H1 (cell line): Measurements from ENCODE around the gene SCO2. TPM values are rescaled to one million over a fixed set of nuclear protein-coding genes. Genes with fewer than 3 reads are reported as not detected.

Experiments used
- CTCF ChIA-PET: fragments of 300-600 bp; sonication (Branson Sonifier 250); formaldehyde crosslinking; loops from one replicate; lab custom pipeline; 2021; ENCODE audit not compliant: partially characterized antibody; lab: Charles Lee
- POLR2A ChIA-PET: fragments of 300-600 bp; sonication (Branson Sonifier 250); formaldehyde crosslinking; loops from one replicate; lab custom pipeline; 2021; ENCODE audit warnings: inconsistent platforms; ENCODE audit not compliant: partially characterized antibody; lab: Charles Lee
- DNase-seq, 2 experiments: peaks; one replicate each; pipeline versions ENCODE4 v3.0.0 to v3.0.0-alpha.2; 2010 to 2022; ENCODE audit warnings: low spot score in 2 of 2, low read depth in 1 of 2, mixed read lengths in 1 of 2
- FAIRE-seq: peaks from 2 replicates; lab custom pipeline; 2011; peaks lifted over from hg19 to GRCh38; lab: Jason Lieb, UNC
- H2AFZ ChIP-seq: 2 replicates; pipeline ENCODE4 v1.8.1; 2012; ENCODE audit warnings: low read length, inconsistent platforms
- H2AK5ac ChIP-seq: 2 replicates; pipeline ENCODE4 v1.6.1; 2013; ENCODE audit warnings: low read depth, low read length
- H2BK120ac ChIP-seq: replicated peaks from 2 replicates; pipeline ENCODE3; 2013; ENCODE audit warnings: low read depth, low read length, inconsistent platforms
- H2BK12ac ChIP-seq: 2 replicates; pipeline ENCODE4 v1.6.1; 2013; ENCODE audit warnings: low read depth, low read length
- H2BK15ac ChIP-seq: 2 replicates; pipeline ENCODE4 v1.6.1; 2013; ENCODE audit warnings: low read length
- H2BK20ac ChIP-seq: 2 replicates; pipeline ENCODE4 v1.6.1; 2013; ENCODE audit warnings: low read length
- H2BK5ac ChIP-seq: 2 replicates; pipeline ENCODE4 v1.6.1; 2013; ENCODE audit warnings: low read depth, low read length
- H3K14ac ChIP-seq: 2 replicates; pipeline ENCODE4 v1.6.1; 2013; ENCODE audit warnings: inconsistent platforms; ENCODE audit not compliant: insufficient read length
- H3K18ac ChIP-seq: 2 replicates; pipeline ENCODE4 v1.6.1; 2013; ENCODE audit warnings: low read length; ENCODE audit errors: extremely low read depth
- H3K23ac ChIP-seq: 2 replicates; pipeline ENCODE4 v1.6.1; 2013; ENCODE audit warnings: inconsistent platforms; ENCODE audit not compliant: insufficient read length
- H3K23me2 ChIP-seq: 2 replicates; pipeline ENCODE4 v1.6.1; 2013; ENCODE audit warnings: low read depth, low read length
- H3K27ac ChIP-seq: 2 replicates; pipeline ENCODE4 v1.6.1; 2011; ENCODE audit warnings: low read depth, low read length, inconsistent platforms
- H3K27me3 ChIP-seq, 4 experiments: replicated peaks in 1 of 4; 1 replicate in 1 of 4; 2 replicates in 3 of 4; pipeline versions ENCODE4 v1.6.1 to v1.8.1; 2011 to 2013; ENCODE audit warnings: low read length in 3 of 4, mild to moderate bottlenecking in 3 of 4, inconsistent platforms in 2 of 4, mixed read lengths in 2 of 4, moderate library complexity in 1 of 4; ENCODE audit not compliant: control insufficient read depth in 3 of 4, insufficient read depth in 3 of 4; ENCODE audit errors: extremely low read depth in 1 of 4
- H3K36me3 ChIP-seq, 4 experiments: 2 replicates each; pipeline versions ENCODE4 v1.6.1 to v1.8.1; 2011 to 2013; ENCODE audit warnings: mild to moderate bottlenecking in 4 of 4, low read length in 3 of 4, moderate library complexity in 2 of 4, control low read depth in 1 of 4, inconsistent platforms in 1 of 4; ENCODE audit not compliant: insufficient read depth in 4 of 4, control insufficient read depth in 2 of 4
- H3K4ac ChIP-seq: replicated peaks from 2 replicates; pipeline ENCODE3; 2013; ENCODE audit warnings: low read length, low read depth, mixed read lengths, inconsistent platforms; ENCODE audit not compliant: insufficient read length
- H3K4me1 ChIP-seq, 4 experiments: replicated peaks in 1 of 4; 1 replicate in 1 of 4; 2 replicates in 3 of 4; pipeline versions ENCODE4 v1.6.1 to v1.8.1; 2011 to 2013; ENCODE audit warnings: low read length in 3 of 4, inconsistent platforms in 2 of 4, mixed read lengths in 1 of 4; ENCODE audit not compliant: insufficient read depth in 4 of 4, control insufficient read depth in 3 of 4
- H3K4me2 ChIP-seq, 2 experiments: 2 replicates each; pipeline versions ENCODE4 v1.6.1 to v1.8.1; 2011 to 2013; ENCODE audit warnings: low read depth in 2 of 2, low read length in 2 of 2, control low read depth in 1 of 2, inconsistent platforms in 1 of 2, mild to moderate bottlenecking in 1 of 2; ENCODE audit not compliant: insufficient read depth in 1 of 2
- H3K4me3 ChIP-seq, 4 experiments: fragments of 200-600, 300-600 bp in 1 of 4; sonication (generic), shearing (Covaris generic), sonication (Bioruptor Twin) in 1 of 4; 2 replicates each; pipeline versions ENCODE4 v1.5.1 to v1.8.1; 2011 to 2016; ENCODE audit warnings: low read length in 4 of 4, low read depth in 3 of 4, control low read depth in 2 of 4, inconsistent platforms in 2 of 4, mild to moderate bottlenecking in 2 of 4, mixed read lengths in 1 of 4, moderate library complexity in 1 of 4; ENCODE audit not compliant: insufficient read depth in 2 of 4; ENCODE audit errors: extremely low read depth in 1 of 4
- H3K56ac ChIP-seq: replicated peaks from 2 replicates; pipeline ENCODE3; 2013; ENCODE audit warnings: low read depth, mild to moderate bottlenecking, mixed read lengths, low read length, inconsistent platforms; ENCODE audit not compliant: insufficient read length
- H3K79me1 ChIP-seq: 2 replicates; pipeline ENCODE4 v1.6.1; 2013; ENCODE audit warnings: low read depth, low read length, control low read depth
- H3K79me2 ChIP-seq, 2 experiments: 2 replicates each; pipeline versions ENCODE4 v1.6.1 to v1.8.1; 2012 to 2013; ENCODE audit warnings: low read length in 2 of 2, mild to moderate bottlenecking in 2 of 2, inconsistent platforms in 1 of 2; ENCODE audit not compliant: insufficient read depth in 2 of 2, control insufficient read depth in 1 of 2
- H3K9ac ChIP-seq, 4 experiments: replicated peaks in 1 of 4; 1 replicate in 1 of 4; 2 replicates in 3 of 4; pipeline versions ENCODE4 v1.6.1 to v1.8.1; 2011 to 2013; ENCODE audit warnings: low read depth in 3 of 4, low read length in 3 of 4, control low read depth in 2 of 4, mild to moderate bottlenecking in 2 of 4, moderate library complexity in 2 of 4, inconsistent platforms in 1 of 4; ENCODE audit errors: extremely low read depth in 1 of 4
- H3K9me3 ChIP-seq, 2 experiments: 2 replicates each; pipeline versions ENCODE4 v1.6.1 to v1.8.1; 2012 to 2013; ENCODE audit warnings: mild to moderate bottlenecking in 2 of 2, moderate library complexity in 2 of 2, control low read depth in 1 of 2, inconsistent platforms in 1 of 2, low read depth in 1 of 2, low read length in 1 of 2, mixed read lengths in 1 of 2; ENCODE audit not compliant: insufficient read depth in 2 of 2
- H4K20me1 ChIP-seq, 2 experiments: replicated peaks in 1 of 2; 2 replicates each; pipeline versions ENCODE3 to v1.8.1; 2011 to 2013; ENCODE audit warnings: inconsistent platforms in 2 of 2, low read length in 2 of 2, mild to moderate bottlenecking in 1 of 2; ENCODE audit not compliant: insufficient read depth in 2 of 2, control insufficient read depth in 1 of 2
- H4K5ac ChIP-seq: 2 replicates; pipeline ENCODE4 v1.6.1; 2013; ENCODE audit warnings: low read length, low read depth, mixed read lengths, inconsistent platforms; ENCODE audit not compliant: insufficient read length
- H4K8ac ChIP-seq: 2 replicates; pipeline ENCODE4 v1.8.0; 2013; ENCODE audit warnings: mild to moderate bottlenecking, moderate library complexity, low read length, inconsistent platforms; ENCODE audit not compliant: insufficient read depth; ENCODE audit errors: extremely low read depth
- H4K91ac ChIP-seq: replicated peaks from 2 replicates; pipeline ENCODE3; 2013; ENCODE audit warnings: low read length, mixed read lengths, inconsistent platforms; ENCODE audit not compliant: insufficient read length
- BACH1 ChIP-seq: IDR thresholded peaks from 2 replicates; pipeline ENCODE4 v1.6.1; 2012; ENCODE audit warnings: low read length, improper control_type of control experiment
- BCL11A ChIP-seq, 2 experiments: IDR thresholded peaks; one replicate each; pipeline ENCODE4 v1.6.1; 2011; ENCODE audit warnings: low read depth in 2 of 2, low read length in 2 of 2, mild to moderate bottlenecking in 2 of 2
- CEBPB ChIP-seq: IDR thresholded peaks from 2 replicates; pipeline ENCODE4 v1.6.1; 2012; ENCODE audit warnings: low read depth, low read length
- CHD1 ChIP-seq: IDR thresholded peaks from 2 replicates; pipeline ENCODE4 v1.6.1; 2012; ENCODE audit warnings: low read depth, low read length, improper control_type of control experiment
- CTBP2 ChIP-seq: IDR thresholded peaks from 2 replicates; pipeline ENCODE4 v1.7.0; 2011; ENCODE audit warnings: borderline replicate concordance, mild to moderate bottlenecking, moderate library complexity, mixed read lengths, low read length; ENCODE audit not compliant: insufficient read depth, insufficient read length
- EGR1 ChIP-seq: IDR thresholded peaks from 2 replicates; pipeline ENCODE4 v1.6.1; 2011; ENCODE audit warnings: low read depth, low read length, borderline replicate concordance
- JUN ChIP-seq: IDR thresholded peaks from 2 replicates; pipeline ENCODE4 v1.6.1; 2011; ENCODE audit warnings: low read depth, mild to moderate bottlenecking, improper control_type of control experiment, low read length
- KDM5A ChIP-seq: fragments of 200-600 bp; IDR thresholded peaks from 2 replicates; pipeline ENCODE4 v1.7.1; 2012; ENCODE audit warnings: mild to moderate bottlenecking, low read length, inconsistent platforms, mixed read lengths
- MAFK ChIP-seq: IDR thresholded peaks from 2 replicates; pipeline ENCODE4 v1.6.1; 2012; ENCODE audit warnings: low read depth, mild to moderate bottlenecking, improper control_type of control experiment, low read length
- SRF ChIP-seq: IDR thresholded peaks from 2 replicates; pipeline ENCODE4 v1.6.1; 2011; ENCODE audit warnings: mild to moderate bottlenecking, low read depth, low read length, moderate library complexity
- TAF7 ChIP-seq: optimal IDR thresholded peaks from 2 replicates; pipeline ENCODE3; 2011; ENCODE audit warnings: low read depth, mild to moderate bottlenecking, inconsistent platforms, low read length, moderate library complexity, borderline replicate concordance
- WGBS, 2 experiments: shearing (Covaris generic) in 1 of 2; methylation state at CpG; one replicate each; pipeline versions ENCODE4 v1.1.6 to v1.1.7; 2013 to 2015; ENCODE audit warnings: low lambda C conversion rate in 2 of 2, mixed read lengths in 2 of 2, inconsistent platforms in 1 of 2, low coverage in 1 of 2, missing lambda C conversion rate in 1 of 2; ENCODE audit not compliant: insufficient replicate concordance in 2 of 2, insufficient coverage in 1 of 2, insufficient read length in 1 of 2; ENCODE audit errors: extremely low coverage in 1 of 2, missing lambda C conversion rate in 1 of 2; 5-methylcytosine and 5-hydroxymethylcytosine counted together
- polyA plus RNA-seq, 7 experiments: library from polyadenylated mRNA; depleted of rRNA in 3 of 7; stranded (reverse) in 5 of 7; unstranded in 2 of 7; fragments of >200 nt in 5 of 7; fragments of 200-250 nt in 2 of 7; gene quantifications; 1 replicate in 5 of 7; 2 replicates in 1 of 7; 4 replicates in 1 of 7; pipeline versions ENCODE4 v1.2.1 to v1.2.3, GENCODE V29; 2011 to 2013; ENCODE audit warnings: missing spikeins in 2 of 7, mixed read lengths in 2 of 7
- total RNA-seq: library from RNA; stranded (reverse); fragmentation: NEBNext Ultra II Directional; extraction: Animal tissue kit (Norgen Biotek cat#: 25700); gene quantifications from 2 replicates; pipeline ENCODE4 v1.2.1, GENCODE V29; 2021

SCO2 gene
- total and polyA plus RNA-seq, 2 of the 8 experiments (the other 6 are each of a cell fraction or from before 2014, with no cell fraction given) = 2.0 TPM; not detected in 1

- no peaks in the 10 kb centered on the region for H3K23me2 ChIP-seq
- H3K27me3 ChIP-seq = peaks cover 0 to 13% (median 7%) of the 10 kb centered on the region in 4 experiments; a peak in 5 of 7 replicates
- H2AFZ ChIP-seq = no peak overlapping the region
- H3K79me1 ChIP-seq = no peaks in the 10 kb centered on the region
- H4K5ac ChIP-seq = no peak overlapping the region
- DNase-seq (peak in 1 of 2 experiments; percentile 61), FAIRE-seq (no peak)
- no peak overlapping the region for H2BK12ac ChIP-seq
- H3K18ac ChIP-seq = no peak overlapping the region
- no peaks in the 10 kb centered on the region for H3K36me3 ChIP-seq
- no peak overlapping the region; the same call in 1 of the 2 replicates for H4K8ac ChIP-seq
- H3K9me3 ChIP-seq = no peaks in the 10 kb centered on the region
- no peak overlapping the region for H3K4me3 ChIP-seq
- H2BK120ac ChIP-seq = no peak overlapping the region
- WGBS, 2 experiments = 77% methylated on average over 23 of the region's 56 CpGs; no CpG with 5 or more reads in 1 of the 2 experiments
- H3K79me2 ChIP-seq = no peaks in the 10 kb centered on the region
- H2BK5ac ChIP-seq = no peak overlapping the region
- peak overlapping the region in 1 of 2 experiments; percentile 14; a peak in 1 of 4 replicates for H3K4me2 ChIP-seq
- no peak overlapping the region for H2AK5ac ChIP-seq
- ChIA-PET POLR2A (interaction anchor here (0.6 to 1.1 kb wide), 2 partner anchors 23 to 104 kb away, joined by 3 to 4 read pairs; partner anchors contain the start of gene SCO2), CTCF (interaction anchor here (0.8 to 2.5 kb wide), 11 partner anchors 8 to 227 kb away, joined by 3 to 9 read pairs (median 5); partner anchors contain the start of genes SCO2 and SYCE3)
- H2BK15ac ChIP-seq = no peak overlapping the region
- no peak overlapping the region for H3K14ac ChIP-seq
- H3K27ac ChIP-seq = no peak overlapping the region
- H3K9ac ChIP-seq = no peak overlapping the region
- H3K23ac ChIP-seq = no peak overlapping the region
- no peak overlapping the region for H4K91ac ChIP-seq
- H3K4ac ChIP-seq = no peak overlapping the region
- no peak overlapping the region for H3K56ac ChIP-seq
- no peaks in the 10 kb centered on the region for H4K20me1 ChIP-seq
- H3K4me1 ChIP-seq = peaks cover 0 to 5% (median 1%) of the 10 kb centered on the region in 4 experiments; a peak in 2 of 7 replicates
- no peak overlapping the region for H2BK20ac ChIP-seq
- TF ChIP-seq KDM5A (no peak), CEBPB (no peak), BACH1 (no peak), JUN (no peak), CHD1 (no peak), SRF (no peak), EGR1 (no peak), CTBP2 (no peak), BCL11A (IDR thresholded peaks at IDR 0.05; ENCODE audit: low read depth in 2 of 2, low read length in 2 of 2) (no peak), TAF7 (no peak), MAFK (no peak)
Observed at GRCh38 chr22:50548040-50548920, 22.9 kb upstream of the SCO2 start.
